Lung (tissue), 12 donors: ENCODE results near the gene ZDHHC24. TPM values are rescaled to one million over a fixed set of nuclear protein-coding genes. Genes with fewer than 3 reads are reported as not detected.

ENCODE experiments used
- ATAC-seq: fragments of 200-7000 bp; cut with Tn5 transposase; one replicate; pipeline ENCODE4 v1.9.1; 2020; ENCODE audit warnings: moderate number of reproducible peaks; ENCODE audit not compliant: insufficient read depth, low FRiP score
- DNase-seq, 3 donors: peaks; one replicate each; pipeline ENCODE4 v3.0.0-alpha.2; 2013 to 2017
- H3K27ac ChIP-seq, 2 donors: one replicate each; pipeline ENCODE4 v1.5.1; 2013; ENCODE audit warnings: mild to moderate bottlenecking in 2 of 2, moderate library complexity in 2 of 2, control low read depth in 1 of 2, inconsistent platforms in 1 of 2, low read depth in 1 of 2, low read length in 1 of 2
- H3K27me3 ChIP-seq, 3 donors: one replicate each; pipeline ENCODE4 v1.5.1; 2013; ENCODE audit warnings: low read length in 2 of 3; ENCODE audit not compliant: control insufficient read depth in 3 of 3, insufficient read depth in 3 of 3
- H3K36me3 ChIP-seq, 4 donors: one replicate each; pipeline ENCODE4 v1.5.1; 2013; ENCODE audit warnings: low read length in 4 of 4, mild to moderate bottlenecking in 1 of 4, moderate library complexity in 1 of 4; ENCODE audit not compliant: control insufficient read depth in 4 of 4, insufficient read depth in 4 of 4
- H3K4me1 ChIP-seq, 5 donors: one replicate each; pipeline ENCODE4 v1.5.1; 2013; ENCODE audit warnings: low read length in 5 of 5, mild to moderate bottlenecking in 2 of 5, moderate library complexity in 1 of 5; ENCODE audit not compliant: control insufficient read depth in 5 of 5, insufficient read depth in 5 of 5
- H3K4me3 ChIP-seq: one replicate; pipeline ENCODE4 v1.5.1; 2013; ENCODE audit warnings: mild to moderate bottlenecking, control low read depth, moderate library complexity
- H3K9ac ChIP-seq, 2 donors: one replicate each; pipeline ENCODE4 v1.5.1; 2013; ENCODE audit warnings: low read length in 2 of 2, control low read depth in 1 of 2; ENCODE audit not compliant: insufficient read depth in 1 of 2
- H3K9me3 ChIP-seq, 4 donors: one replicate each; pipeline ENCODE4 v1.5.1; 2013; ENCODE audit warnings: low read length in 3 of 4, mild to moderate bottlenecking in 1 of 4, moderate library complexity in 1 of 4; ENCODE audit not compliant: control insufficient read depth in 4 of 4, insufficient read depth in 3 of 4
- CTCF ChIP-seq: IDR thresholded peaks from 2 replicates; pipeline ENCODE4 v1.5.1; 2012; ENCODE audit warnings: mild to moderate bottlenecking; ENCODE audit errors: control extremely low read depth, extremely low read depth
- WGBS, 2 donors: extraction: QIAGEN DNeasy Blood & Tissue Kit; methylation state at CpG; one replicate each; pipeline ENCODE4 v1.1.7; 2013; 5-methylcytosine and 5-hydroxymethylcytosine counted together
- polyA plus RNA-seq, 2 donors: library from polyadenylated mRNA; stranded (reverse); fragments of 200-250 nt; gene quantifications; one replicate each; pipeline ENCODE4 v1.2.1, GENCODE V29; 2013
- total RNA-seq, 2 donors: library from RNA; depleted of rRNA in 1 of 2; stranded (reverse); fragments of >200 nt in 1 of 2; gene quantifications; one replicate each; pipeline ENCODE4 v1.2.1, GENCODE V29; 2014 to 2021
- donor health status: control.
- donor health status: control.
- donor health status: Bipolar disorder and iron deficiency.
- donor health status: healthy.
- donor health status: DM: yes; HTN: yes; CAD: no.

ZDHHC24 gene
- total and polyA plus RNA-seq, 4 donors = 6.8 to 21.6 (median 11.5) TPM

- ATAC-seq (no peak), DNase-seq (peak in 1 of 3 donors; percentile 25)
- 51% methylated on average over 8 of the region's 8 CpGs for WGBS, 2 donors
- H3K4me1 ChIP-seq = peaks cover 0 to 11% (median 4%) of the 10 kb centered on the region in 5 donors
- H3K4me3 ChIP-seq = no peak overlapping the region
- peak overlapping the region; percentile 79 to 85 for H3K9ac ChIP-seq
- no peaks in the 10 kb centered on the region for H3K9me3 ChIP-seq
- peak; percentile 34 for TF ChIP-seq CTCF
- no peaks in the 10 kb centered on the region for H3K27me3 ChIP-seq
- peaks cover 0 to 11% (median 1%) of the 10 kb centered on the region in 4 donors for H3K36me3 ChIP-seq
- peak overlapping the region; percentile 79 to 95 for H3K27ac ChIP-seq
Measured at GRCh38 chr11:66478729-66479393, 67.0 kb downstream of the ZDHHC24 start.

- Histone ChIP-seq H3K4me3 (no peak overlapping the region), H3K9me3 (no peaks in the 10 kb centered on the region), H3K27me3 (no peaks in the 10 kb centered on the region), H3K27ac (no peak overlapping the region), H3K9ac (no peak overlapping the region), H3K4me1 (peaks cover 0 to 11% (median 4%) of the 10 kb centered on the region in 5 donors), H3K36me3 (peaks cover 0 to 15% (median 3%) of the 10 kb centered on the region in 4 donors)
- DNase-seq (no peak), ATAC-seq (no peak)
- 90 to 93% methylated on average over 11 of the region's 11 CpGs for WGBS, 2 donors
- no peak for TF ChIP-seq CTCF
Measured at GRCh38 chr11:66477263-66478201, 68.3 kb downstream of the ZDHHC24 start.

- Histone ChIP-seq H3K4me3 (no peak overlapping the region), H3K9ac (no peak overlapping the region), H3K27ac (no peak overlapping the region), H3K36me3 (peaks cover 0 to 18% (median 6%) of the 10 kb centered on the region in 4 donors), H3K9me3 (no peaks in the 10 kb centered on the region), H3K27me3 (no peaks in the 10 kb centered on the region), H3K4me1 (peaks cover 0 to 11% (median 4%) of the 10 kb centered on the region in 5 donors)
- 76 to 84% methylated on average over 9 of the region's 9 CpGs for WGBS, 2 donors
- no peak for TF ChIP-seq CTCF
- no peak for ATAC-seq
- DNase-seq = no peak
Measured at GRCh38 chr11:66476841-66477251, 69.0 kb downstream of the ZDHHC24 start.
